DND-41 (cell line): ENCODE data around the gene VANGL2.
A peak's percentile ranks its signal among the peaks of the same experiment; 100 is the strongest.

Source experiments
- ATAC-seq: fragments of 200-7000 bp; cut with Tn5 transposase; 3 replicates; pipeline ENCODE4 v1.9.1; 2021; ENCODE audit warnings: low read depth; ENCODE audit not compliant: insufficient read depth
- DNase-seq: peaks from one replicate; pipeline ENCODE4 v3.0.0-alpha.2; 2020
- H2AFZ ChIP-seq: 2 replicates; pipeline ENCODE4 v1.6.0; 2012; ENCODE audit warnings: low read depth, low read length
- H3K27ac ChIP-seq: 2 replicates; pipeline ENCODE4 v1.5.1; 2012; ENCODE audit warnings: low read length, inconsistent platforms
- H3K27me3 ChIP-seq: fragments of 200-600 bp; sonication (generic); 2 replicates; pipeline ENCODE4 v1.6.0; 2012; ENCODE audit warnings: low read length, mild to moderate bottlenecking, inconsistent platforms; ENCODE audit not compliant: insufficient read depth, poor library complexity
- H3K36me3 ChIP-seq: 2 replicates; pipeline ENCODE4 v1.5.1; 2012; ENCODE audit warnings: low read length, inconsistent platforms; ENCODE audit not compliant: insufficient read depth
- H3K4me1 ChIP-seq: 2 replicates; pipeline ENCODE4 v1.5.1; 2012; ENCODE audit warnings: mild to moderate bottlenecking, low read length; ENCODE audit not compliant: insufficient read depth
- H3K4me2 ChIP-seq: 2 replicates; pipeline ENCODE4 v1.6.0; 2012; ENCODE audit warnings: mild to moderate bottlenecking, moderate library complexity, low read length, inconsistent platforms; ENCODE audit not compliant: insufficient read depth
- H3K4me3 ChIP-seq, 2 experiments: fragments of 200-600 bp in 1 of 2; shearing (Covaris generic) in 1 of 2; 2 replicates each; pipeline ENCODE4 v1.5.1; 2012 to 2016; ENCODE audit warnings: inconsistent platforms in 2 of 2, low read length in 2 of 2, mild to moderate bottlenecking in 2 of 2, low read depth in 1 of 2, moderate library complexity in 1 of 2
- H3K79me2 ChIP-seq: 2 replicates; pipeline ENCODE4 v1.6.0; 2012; ENCODE audit warnings: low read length, inconsistent platforms; ENCODE audit not compliant: insufficient read depth
- H3K9ac ChIP-seq: 2 replicates; pipeline ENCODE4 v1.6.0; 2012; ENCODE audit warnings: low read depth, mild to moderate bottlenecking, inconsistent platforms, low read length, moderate library complexity
- H3K9me3 ChIP-seq: 2 replicates; pipeline ENCODE4 v1.5.1; 2012; ENCODE audit warnings: low read length, moderate library complexity, mild to moderate bottlenecking, inconsistent platforms; ENCODE audit not compliant: insufficient read depth, severe bottlenecking
- H4K20me1 ChIP-seq: 2 replicates; pipeline ENCODE4 v1.6.0; 2012; ENCODE audit warnings: low read length; ENCODE audit not compliant: insufficient read depth
- EZH2 ChIP-seq: IDR thresholded peaks from 3 replicates; pipeline ENCODE4 v1.6.1; 2012; ENCODE audit warnings: borderline replicate concordance, low read depth, mild to moderate bottlenecking, moderate library complexity, low read length, inconsistent platforms; ENCODE audit not compliant: severe bottlenecking
- TF ChIP-seq, protein P1 (sequence below): IDR thresholded peaks from 2 replicates; pipeline ENCODE4 v1.5.1; 2012; ENCODE audit warnings: borderline replicate concordance, low read length, moderate library complexity, mild to moderate bottlenecking; ENCODE audit not compliant: poor library complexity, severe bottlenecking; ENCODE audit errors: extremely low read depth

The VANGL2 gene

DNA sequence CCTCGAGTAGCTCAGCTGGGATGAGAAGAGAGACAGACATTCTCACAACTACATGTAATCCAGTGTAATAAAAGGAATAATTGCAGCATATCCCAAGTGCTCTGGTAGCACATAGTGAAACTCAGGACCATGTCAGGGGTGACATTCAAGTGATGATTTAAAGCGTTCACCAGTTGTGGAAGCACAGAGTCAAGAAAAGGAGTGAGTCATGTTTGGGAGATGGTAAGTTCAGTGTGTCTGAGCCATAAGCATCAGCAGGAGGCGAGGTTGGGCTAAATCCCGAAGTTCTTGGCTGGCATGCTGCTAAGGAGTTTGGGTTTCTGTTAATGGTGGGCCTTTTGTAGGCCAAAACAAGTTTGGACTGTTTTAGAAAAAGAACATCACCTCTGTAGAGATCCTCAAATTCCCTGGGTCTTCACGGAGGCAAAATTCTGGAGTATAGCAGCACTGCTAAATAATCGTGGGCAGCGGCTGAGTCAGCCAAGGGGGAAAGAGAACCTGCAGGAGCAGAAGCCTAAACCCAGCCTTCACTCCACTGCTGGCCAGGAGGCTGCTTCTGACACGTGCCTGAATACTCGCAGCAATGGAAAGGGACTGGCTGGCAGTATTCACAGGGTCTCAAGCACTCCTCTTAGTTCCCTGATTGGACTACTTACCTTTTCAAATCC is 40.7 kb upstream of the VANGL2 start:
- no peak for DNase-seq
- Histone ChIP-seq H4K20me1 (no peaks in the 10 kb centered on the region), H3K27me3 (no peaks in the 10 kb centered on the region), H3K4me1 (no peaks in the 10 kb centered on the region), H3K4me2 (no peak overlapping the region), H3K36me3 (peaks cover 37% of the 10 kb centered on the region), H3K9ac (no peak overlapping the region), H3K27ac (no peak overlapping the region), H3K9me3 (no peaks in the 10 kb centered on the region), H2AFZ (no peak overlapping the region), H3K4me3 (no peak overlapping the region), H3K79me2 (no peaks in the 10 kb centered on the region)
- TF ChIP-seq EZH2: no peak
- TF ChIP-seq, protein P1, sequence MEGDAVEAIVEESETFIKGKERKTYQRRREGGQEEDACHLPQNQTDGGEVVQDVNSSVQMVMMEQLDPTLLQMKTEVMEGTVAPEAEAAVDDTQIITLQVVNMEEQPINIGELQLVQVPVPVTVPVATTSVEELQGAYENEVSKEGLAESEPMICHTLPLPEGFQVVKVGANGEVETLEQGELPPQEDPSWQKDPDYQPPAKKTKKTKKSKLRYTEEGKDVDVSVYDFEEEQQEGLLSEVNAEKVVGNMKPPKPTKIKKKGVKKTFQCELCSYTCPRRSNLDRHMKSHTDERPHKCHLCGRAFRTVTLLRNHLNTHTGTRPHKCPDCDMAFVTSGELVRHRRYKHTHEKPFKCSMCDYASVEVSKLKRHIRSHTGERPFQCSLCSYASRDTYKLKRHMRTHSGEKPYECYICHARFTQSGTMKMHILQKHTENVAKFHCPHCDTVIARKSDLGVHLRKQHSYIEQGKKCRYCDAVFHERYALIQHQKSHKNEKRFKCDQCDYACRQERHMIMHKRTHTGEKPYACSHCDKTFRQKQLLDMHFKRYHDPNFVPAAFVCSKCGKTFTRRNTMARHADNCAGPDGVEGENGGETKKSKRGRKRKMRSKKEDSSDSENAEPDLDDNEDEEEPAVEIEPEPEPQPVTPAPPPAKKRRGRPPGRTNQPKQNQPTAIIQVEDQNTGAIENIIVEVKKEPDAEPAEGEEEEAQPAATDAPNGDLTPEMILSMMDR: no peak
- ATAC-seq: no peak

DNA sequence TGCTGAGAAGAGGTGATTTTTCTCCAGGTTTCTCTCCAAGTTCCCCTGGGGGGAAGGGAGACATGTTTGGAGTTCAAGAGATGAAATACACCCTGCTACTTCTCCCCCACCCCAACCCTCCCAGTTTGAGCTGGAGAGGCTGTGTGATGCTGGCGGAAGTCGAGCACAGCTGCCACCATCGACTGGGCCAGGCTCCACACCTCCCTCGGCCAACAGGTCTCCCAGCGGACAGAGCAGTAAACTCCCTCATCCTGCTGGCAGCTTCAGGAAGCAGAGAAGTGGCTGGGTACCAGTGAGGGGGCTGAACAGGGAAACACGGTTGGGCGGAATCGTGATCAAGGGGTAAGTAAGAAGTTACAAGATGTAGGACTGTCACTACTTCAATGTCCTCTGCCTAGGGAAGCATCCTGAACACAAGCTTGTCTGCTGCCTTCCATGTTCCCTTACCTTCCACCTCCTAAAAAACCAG is 40.1 kb upstream of the VANGL2 start:
- no peaks in the 10 kb centered on the region for H3K79me2 ChIP-seq
- H3K36me3 ChIP-seq: peaks cover 31% of the 10 kb centered on the region
- H2AFZ ChIP-seq: no peak overlapping the region
- H3K9me3 ChIP-seq: no peaks in the 10 kb centered on the region
- H3K9ac ChIP-seq: no peak overlapping the region
- 0 out of 3 replicates have a peak, but pooled peaks have one; percentile 15 for ATAC-seq
- H3K4me2 ChIP-seq: no peak overlapping the region
- H3K27ac ChIP-seq: no peak overlapping the region
- H3K4me1 ChIP-seq: no peaks in the 10 kb centered on the region
- no peaks in the 10 kb centered on the region for H3K27me3 ChIP-seq
- no peaks in the 10 kb centered on the region for H4K20me1 ChIP-seq
- DNase-seq: no peak
- TF ChIP-seq, protein P1: no peak
- TF ChIP-seq EZH2: no peak
- no peak overlapping the region for H3K4me3 ChIP-seq

DNA sequence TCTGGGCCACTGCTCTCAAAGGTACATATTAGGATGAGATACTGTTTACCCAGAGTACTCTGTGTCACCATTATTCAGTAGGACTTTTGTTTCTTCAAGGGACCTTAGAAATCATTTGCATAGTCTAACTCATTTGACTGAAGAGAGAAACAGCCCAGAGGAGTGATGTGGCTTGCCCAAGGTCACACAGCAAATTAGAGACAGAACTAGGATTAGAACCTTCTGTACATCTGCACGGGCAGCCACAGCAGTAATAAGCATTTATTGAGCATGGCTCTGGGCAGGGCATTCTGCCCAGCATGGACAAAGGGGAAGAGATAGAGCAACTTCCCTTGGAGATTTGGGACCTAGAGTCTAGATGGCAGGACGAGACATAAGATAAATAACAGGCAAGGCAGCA is 39.2 kb upstream of the VANGL2 start:
- ATAC-seq (no peak), DNase-seq (no peak)
- Histone ChIP-seq H3K9ac (no peak overlapping the region), H3K4me1 (no peaks in the 10 kb centered on the region), H4K20me1 (no peaks in the 10 kb centered on the region), H3K27ac (no peak overlapping the region), H3K9me3 (no peaks in the 10 kb centered on the region), H3K4me2 (no peak overlapping the region), H3K4me3 (no peak overlapping the region), H3K36me3 (peaks cover 22% of the 10 kb centered on the region), H3K79me2 (no peaks in the 10 kb centered on the region), H2AFZ (no peak overlapping the region), H3K27me3 (no peaks in the 10 kb centered on the region)
- TF ChIP-seq EZH2: no peak
- TF ChIP-seq, protein P1: no peak

DNA sequence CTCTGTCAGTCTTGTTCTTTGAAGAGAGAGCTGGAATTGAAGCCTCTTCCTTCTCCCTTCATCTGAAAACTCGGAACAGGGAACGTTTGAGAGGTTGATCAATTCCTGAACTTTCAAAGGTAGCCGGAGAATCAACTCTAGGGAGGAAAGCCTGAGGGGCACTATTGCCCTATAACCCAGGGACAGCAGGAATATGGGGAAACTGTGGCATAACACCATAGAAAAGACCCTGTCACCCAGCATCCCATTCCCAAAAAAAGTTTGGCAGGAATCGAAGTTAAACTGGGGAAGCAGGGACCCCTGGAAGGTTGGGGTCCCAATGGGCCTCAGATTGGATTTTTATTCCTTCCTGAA is 38.6 kb upstream of the VANGL2 start:
- H3K4me3 ChIP-seq: no peak overlapping the region
- TF ChIP-seq, protein P1: no peak
- no peak for TF ChIP-seq EZH2
- no peak overlapping the region for H3K4me2 ChIP-seq
- H3K27me3 ChIP-seq: no peaks in the 10 kb centered on the region
- H4K20me1 ChIP-seq: no peaks in the 10 kb centered on the region
- H3K4me1 ChIP-seq: no peaks in the 10 kb centered on the region
- no peak overlapping the region for H2AFZ ChIP-seq
- H3K36me3 ChIP-seq: peaks cover 16% of the 10 kb centered on the region
- H3K9ac ChIP-seq: no peak overlapping the region
- H3K27ac ChIP-seq: no peak overlapping the region
- H3K9me3 ChIP-seq: no peaks in the 10 kb centered on the region
- no peaks in the 10 kb centered on the region for H3K79me2 ChIP-seq
- ATAC-seq (no peak), DNase-seq (no peak)
